Measurements from ENCODE around the gene CIT.
A peak's percentile ranks its signal among the peaks of the same experiment; 100 is the strongest.

CIT gene

DNA sequence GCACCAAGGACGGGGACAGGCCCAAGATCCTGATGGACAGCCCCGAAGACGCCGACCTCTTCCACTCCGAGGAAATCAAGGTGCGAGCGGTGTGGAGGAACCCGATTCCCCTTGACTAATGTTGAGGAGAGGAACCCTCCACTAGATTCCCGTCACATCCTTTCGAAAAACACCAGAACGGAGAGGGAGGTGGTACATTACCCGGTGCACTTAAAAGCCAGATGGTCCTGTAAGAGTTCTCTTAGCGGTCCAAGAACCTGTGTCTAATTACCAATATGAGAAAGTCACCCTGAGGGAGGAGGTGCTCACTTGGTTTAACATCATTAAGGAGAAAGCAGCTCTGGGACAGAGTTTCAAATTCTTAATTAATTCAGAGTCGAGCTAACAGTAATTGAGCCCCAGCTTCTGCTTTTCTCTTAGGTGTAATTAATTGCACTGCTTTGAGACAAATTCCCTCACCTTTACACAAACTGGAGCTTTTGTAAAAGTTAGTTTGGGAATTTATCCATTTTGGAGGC is 208.7 kb downstream of the CIT start:
- no peak for TF ChIP-seq SETDB1 (IDR thresholded peaks at IDR 0.05; ENCODE audit: insufficient read length, low read length)
- TF ChIP-seq SCRT1 (tag by site-specific recombination; IDR thresholded peaks at IDR 0.05; ENCODE audit: borderline replicate concordance): no peak
- TF ChIP-seq ZNF660 (tag by site-specific recombination; IDR thresholded peaks at IDR 0.05): no peak
- peak; percentile 1; the same call in 1 of the 2 replicates for TF ChIP-seq ZNF335 (tag by site-specific recombination; conservative IDR thresholded peaks at IDR 0.05)
- TF ChIP-seq YY1 (tag by site-specific recombination; IDR thresholded peaks at IDR 0.05): 0 out of 2 replicates have a peak, but pooled peaks have one; percentile 7
- TF ChIP-seq ZNF266 (tag by site-specific recombination; IDR thresholded peaks at IDR 0.05; ENCODE audit: low read depth): no peak
- no peak for TF ChIP-seq ZNF658 (tag by site-specific recombination; IDR thresholded peaks at IDR 0.05)
- TF ChIP-seq ZSCAN23 (tag by site-specific recombination; IDR thresholded peaks at IDR 0.05): no peak
- TF ChIP-seq, protein P1, sequence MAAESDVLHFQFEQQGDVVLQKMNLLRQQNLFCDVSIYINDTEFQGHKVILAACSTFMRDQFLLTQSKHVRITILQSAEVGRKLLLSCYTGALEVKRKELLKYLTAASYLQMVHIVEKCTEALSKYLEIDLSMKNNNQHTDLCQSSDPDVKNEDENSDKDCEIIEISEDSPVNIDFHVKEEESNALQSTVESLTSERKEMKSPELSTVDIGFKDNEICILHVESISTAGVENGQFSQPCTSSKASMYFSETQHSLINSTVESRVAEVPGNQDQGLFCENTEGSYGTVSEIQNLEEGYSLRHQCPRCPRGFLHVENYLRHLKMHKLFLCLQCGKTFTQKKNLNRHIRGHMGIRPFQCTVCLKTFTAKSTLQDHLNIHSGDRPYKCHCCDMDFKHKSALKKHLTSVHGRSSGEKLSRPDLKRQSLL (tag by site-specific recombination; IDR thresholded peaks at IDR 0.05): no peak
- no peak for TF ChIP-seq RBAK (tag by site-specific recombination; IDR thresholded peaks at IDR 0.05)
- 0 out of 2 replicates have a peak, but pooled peaks have one; percentile 9 for TF ChIP-seq ZBTB48 (tag by site-specific recombination; IDR thresholded peaks at IDR 0.05)
- TF ChIP-seq ZNF146 (tag by site-specific recombination; IDR thresholded peaks at IDR 0.05): no peak
- no peak for TF ChIP-seq ZNF623 (tag by site-specific recombination; IDR thresholded peaks at IDR 0.05)
- peak overlapping the region; percentile 73 for H3K4me3 ChIP-seq (ENCODE audit: low read depth, low read length)
- ChIA-PET CTCF (interaction anchor here (0.6 to 1.6 kb wide), 9 partner anchors 8 to 343 kb away, joined by 3 to 5 read pairs (median 3); no protein-coding TSS in a partner anchor), POLR2A (no interaction called here)
- peak overlapping the region; percentile 94 for H3K27ac ChIP-seq (ENCODE audit: extremely low read depth, low read depth, low read length)
- no peaks in the 10 kb centered on the region for H3K9me3 ChIP-seq (ENCODE audit: control insufficient read depth, insufficient read depth, low read depth, low read length)
- peaks cover 16 to 38% of the 10 kb centered on the region in 2 experiments for H3K36me3 ChIP-seq (ENCODE audit: control insufficient read depth in 2 of 2, insufficient read depth in 1 of 2, low read length in 2 of 2)
- H3K4me1 ChIP-seq (ENCODE audit: control insufficient read depth, insufficient read depth, low read length): no peaks in the 10 kb centered on the region

DNA sequence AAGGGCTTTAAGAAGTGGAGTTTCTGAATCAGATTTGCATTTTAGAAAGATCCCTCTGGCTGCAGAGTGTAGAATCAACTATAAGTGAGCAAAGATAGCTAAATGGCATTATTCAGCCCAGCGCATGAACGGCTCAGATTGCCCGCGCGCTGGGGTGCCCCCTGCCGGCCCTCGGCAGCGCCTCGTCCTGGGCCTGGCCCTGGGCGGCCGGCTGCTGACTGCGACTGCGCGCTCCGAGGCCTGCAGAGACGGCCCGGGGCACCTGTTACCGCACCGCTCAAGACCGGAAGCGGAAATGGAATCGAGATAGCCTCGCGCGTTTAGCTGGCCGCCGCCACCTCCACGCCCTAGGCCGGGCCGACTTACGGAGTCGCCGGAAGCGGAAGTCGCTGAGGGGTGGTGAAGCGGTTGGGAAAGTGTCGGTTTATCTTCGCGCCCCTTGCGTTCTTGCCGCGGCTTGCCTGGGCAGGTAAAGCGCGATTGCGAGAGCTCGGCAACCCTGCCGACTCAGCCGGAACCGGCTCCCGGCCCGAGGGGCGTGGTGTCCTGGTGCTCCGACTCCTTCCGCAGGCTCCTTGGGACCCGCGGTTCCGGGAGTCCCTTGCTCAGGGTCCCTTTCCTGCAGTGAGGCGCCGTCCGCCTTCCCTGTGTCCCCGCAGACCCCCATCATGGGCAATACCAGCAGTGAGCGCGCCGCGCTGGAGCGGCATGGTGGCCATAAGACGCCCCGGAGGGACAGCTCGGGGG is 209.4 kb downstream of the CIT start, which contains the start of gene PRKAB1:
PRKAB1 (plus strand) TSS at position 557 of the 747 bp plus-strand sequence; CDS start at position 669, 112 bp downstream.
- Histone ChIP-seq H3K36me3 (ENCODE audit: control insufficient read depth in 2 of 2, insufficient read depth in 1 of 2, low read length in 2 of 2) (peaks cover 10 to 32% of the 10 kb centered on the region in 2 experiments), H3K4me3 (ENCODE audit: low read depth, low read length) (peak within 1 kb of the TSS; percentile 73), H3K9me3 (ENCODE audit: control insufficient read depth, insufficient read depth, low read depth, low read length) (no peaks in the 10 kb centered on the region), H3K4me1 (ENCODE audit: control insufficient read depth, insufficient read depth, low read length) (no peaks in the 10 kb centered on the region), H3K27ac (ENCODE audit: extremely low read depth, low read depth, low read length) (peak within 1 kb of the TSS; percentile 94)
- POLR2A ChIA-PET: interaction anchor here (0.5 to 0.7 kb wide), 2 partner anchors 9 to 534 kb away, joined by 3 read pairs; no protein-coding TSS in a partner anchor
- CTCF ChIA-PET: interaction anchor here (0.5 to 1.6 kb wide), 13 partner anchors 9 to 343 kb away, joined by 3 to 5 read pairs (median 3); no protein-coding TSS in a partner anchor
- TF ChIP-seq, protein P2, sequence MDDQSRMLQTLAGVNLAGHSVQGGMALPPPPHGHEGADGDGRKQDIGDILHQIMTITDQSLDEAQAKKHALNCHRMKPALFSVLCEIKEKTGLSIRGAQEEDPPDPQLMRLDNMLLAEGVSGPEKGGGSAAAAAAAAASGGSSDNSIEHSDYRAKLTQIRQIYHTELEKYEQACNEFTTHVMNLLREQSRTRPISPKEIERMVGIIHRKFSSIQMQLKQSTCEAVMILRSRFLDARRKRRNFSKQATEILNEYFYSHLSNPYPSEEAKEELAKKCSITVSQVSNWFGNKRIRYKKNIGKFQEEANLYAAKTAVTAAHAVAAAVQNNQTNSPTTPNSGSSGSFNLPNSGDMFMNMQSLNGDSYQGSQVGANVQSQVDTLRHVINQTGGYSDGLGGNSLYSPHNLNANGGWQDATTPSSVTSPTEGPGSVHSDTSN (CRISPR knock-in tag; IDR thresholded peaks at IDR 0.05): peak; percentile 61; the same call in 1 of the 2 replicates
- TF ChIP-seq, protein P3, sequence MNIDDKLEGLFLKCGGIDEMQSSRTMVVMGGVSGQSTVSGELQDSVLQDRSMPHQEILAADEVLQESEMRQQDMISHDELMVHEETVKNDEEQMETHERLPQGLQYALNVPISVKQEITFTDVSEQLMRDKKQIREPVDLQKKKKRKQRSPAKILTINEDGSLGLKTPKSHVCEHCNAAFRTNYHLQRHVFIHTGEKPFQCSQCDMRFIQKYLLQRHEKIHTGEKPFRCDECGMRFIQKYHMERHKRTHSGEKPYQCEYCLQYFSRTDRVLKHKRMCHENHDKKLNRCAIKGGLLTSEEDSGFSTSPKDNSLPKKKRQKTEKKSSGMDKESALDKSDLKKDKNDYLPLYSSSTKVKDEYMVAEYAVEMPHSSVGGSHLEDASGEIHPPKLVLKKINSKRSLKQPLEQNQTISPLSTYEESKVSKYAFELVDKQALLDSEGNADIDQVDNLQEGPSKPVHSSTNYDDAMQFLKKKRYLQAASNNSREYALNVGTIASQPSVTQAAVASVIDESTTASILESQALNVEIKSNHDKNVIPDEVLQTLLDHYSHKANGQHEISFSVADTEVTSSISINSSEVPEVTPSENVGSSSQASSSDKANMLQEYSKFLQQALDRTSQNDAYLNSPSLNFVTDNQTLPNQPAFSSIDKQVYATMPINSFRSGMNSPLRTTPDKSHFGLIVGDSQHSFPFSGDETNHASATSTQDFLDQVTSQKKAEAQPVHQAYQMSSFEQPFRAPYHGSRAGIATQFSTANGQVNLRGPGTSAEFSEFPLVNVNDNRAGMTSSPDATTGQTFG (tag by site-specific recombination; IDR thresholded peaks at IDR 0.05; ENCODE audit: borderline replicate concordance): no peak
- no peak for TF ChIP-seq ZNF112 (tag by site-specific recombination; IDR thresholded peaks at IDR 0.05)
- no peak for TF ChIP-seq ZFHX2 (tag by site-specific recombination; conservative IDR thresholded peaks at IDR 0.05)
- TF ChIP-seq ZNF391 (tag by site-specific recombination; IDR thresholded peaks at IDR 0.05; ENCODE audit: borderline replicate concordance, low read depth): no peak
- 0 out of 2 replicates have a peak, but pooled peaks have one; percentile 5 for TF ChIP-seq ZNF223 (tag by site-specific recombination; IDR thresholded peaks at IDR 0.05)
- TF ChIP-seq, protein P4, sequence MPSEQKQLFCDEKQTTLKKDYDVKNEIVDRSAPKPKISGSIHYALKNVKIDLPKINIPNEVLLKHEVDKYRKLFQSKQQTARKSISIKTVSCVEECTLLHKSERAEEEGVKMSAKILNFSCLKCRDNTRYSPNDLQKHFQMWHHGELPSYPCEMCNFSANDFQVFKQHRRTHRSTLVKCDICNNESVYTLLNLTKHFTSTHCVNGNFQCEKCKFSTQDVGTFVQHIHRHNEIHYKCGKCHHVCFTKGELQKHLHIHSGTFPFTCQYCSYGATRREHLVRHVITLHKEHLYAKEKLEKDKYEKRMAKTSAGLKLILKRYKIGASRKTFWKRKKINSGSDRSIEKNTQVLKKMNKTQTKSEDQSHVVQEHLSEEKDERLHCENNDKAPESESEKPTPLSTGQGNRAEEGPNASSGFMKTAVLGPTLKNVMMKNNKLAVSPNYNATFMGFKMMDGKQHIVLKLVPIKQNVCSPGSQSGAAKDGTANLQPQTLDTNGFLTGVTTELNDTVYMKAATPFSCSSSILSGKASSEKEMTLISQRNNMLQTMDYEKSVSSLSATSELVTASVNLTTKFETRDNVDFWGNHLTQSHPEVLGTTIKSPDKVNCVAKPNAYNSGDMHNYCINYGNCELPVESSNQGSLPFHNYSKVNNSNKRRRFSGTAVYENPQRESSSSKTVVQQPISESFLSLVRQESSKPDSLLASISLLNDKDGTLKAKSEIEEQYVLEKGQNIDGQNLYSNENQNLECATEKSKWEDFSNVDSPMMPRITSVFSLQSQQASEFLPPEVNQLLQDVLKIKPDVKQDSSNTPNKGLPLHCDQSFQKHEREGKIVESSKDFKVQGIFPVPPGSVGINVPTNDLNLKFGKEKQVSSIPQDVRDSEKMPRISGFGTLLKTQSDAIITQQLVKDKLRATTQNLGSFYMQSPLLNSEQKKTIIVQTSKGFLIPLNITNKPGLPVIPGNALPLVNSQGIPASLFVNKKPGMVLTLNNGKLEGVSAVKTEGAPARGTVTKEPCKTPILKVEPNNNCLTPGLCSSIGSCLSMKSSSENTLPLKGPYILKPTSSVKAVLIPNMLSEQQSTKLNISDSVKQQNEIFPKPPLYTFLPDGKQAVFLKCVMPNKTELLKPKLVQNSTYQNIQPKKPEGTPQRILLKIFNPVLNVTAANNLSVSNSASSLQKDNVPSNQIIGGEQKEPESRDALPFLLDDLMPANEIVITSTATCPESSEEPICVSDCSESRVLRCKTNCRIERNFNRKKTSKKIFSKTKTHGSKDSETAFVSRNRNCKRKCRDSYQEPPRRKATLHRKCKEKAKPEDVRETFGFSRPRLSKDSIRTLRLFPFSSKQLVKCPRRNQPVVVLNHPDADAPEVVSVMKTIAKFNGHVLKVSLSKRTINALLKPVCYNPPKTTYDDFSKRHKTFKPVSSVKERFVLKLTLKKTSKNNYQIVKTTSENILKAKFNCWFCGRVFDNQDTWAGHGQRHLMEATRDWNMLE (tag by site-specific recombination; conservative IDR thresholded peaks at IDR 0.05; ENCODE audit: low read depth): peak; percentile 99
- TF ChIP-seq PRDM1 (tag by site-specific recombination; IDR thresholded peaks at IDR 0.05): no peak
- TF ChIP-seq, protein P5, sequence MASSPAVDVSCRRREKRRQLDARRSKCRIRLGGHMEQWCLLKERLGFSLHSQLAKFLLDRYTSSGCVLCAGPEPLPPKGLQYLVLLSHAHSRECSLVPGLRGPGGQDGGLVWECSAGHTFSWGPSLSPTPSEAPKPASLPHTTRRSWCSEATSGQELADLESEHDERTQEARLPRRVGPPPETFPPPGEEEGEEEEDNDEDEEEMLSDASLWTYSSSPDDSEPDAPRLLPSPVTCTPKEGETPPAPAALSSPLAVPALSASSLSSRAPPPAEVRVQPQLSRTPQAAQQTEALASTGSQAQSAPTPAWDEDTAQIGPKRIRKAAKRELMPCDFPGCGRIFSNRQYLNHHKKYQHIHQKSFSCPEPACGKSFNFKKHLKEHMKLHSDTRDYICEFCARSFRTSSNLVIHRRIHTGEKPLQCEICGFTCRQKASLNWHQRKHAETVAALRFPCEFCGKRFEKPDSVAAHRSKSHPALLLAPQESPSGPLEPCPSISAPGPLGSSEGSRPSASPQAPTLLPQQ (tag by site-specific recombination; IDR thresholded peaks at IDR 0.05): peak; percentile 45; the same call in 1 of the 2 replicates
